Raji (cell line): ENCODE measurements around the gene KRTAP16-1.

Experiments
- POLR2A ChIP-seq: IDR thresholded peaks from 2 replicates; pipeline ENCODE4 v1.6.1; 2011; ENCODE audit warnings: low read depth, low read length, control low read depth; ENCODE audit not compliant: insufficient read depth

Gene KRTAP16-1

GRCh38 chr17:41334385-41335305 is 25.5 kb upstream of the KRTAP16-1 start:
- TF ChIP-seq POLR2A = no peak

DNA sequence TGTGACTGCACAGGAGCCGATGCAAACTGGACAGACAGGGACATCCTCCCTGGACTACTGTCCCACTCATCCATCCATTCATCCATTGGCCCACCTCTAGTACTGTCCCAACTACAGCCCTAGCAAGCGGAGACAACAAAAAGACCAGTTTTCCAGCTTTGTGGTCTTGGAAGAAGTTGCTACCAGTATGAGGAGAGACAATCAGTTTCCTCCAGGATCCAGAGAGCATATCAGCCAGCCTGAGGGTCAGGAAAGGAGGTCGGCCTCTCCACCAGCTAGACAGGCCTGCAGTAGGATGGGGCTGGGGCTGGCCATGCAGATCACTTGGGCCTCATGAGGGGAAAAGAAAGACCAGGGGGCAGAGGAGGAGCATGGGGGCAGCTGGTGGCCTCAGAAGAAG is 24.7 kb upstream of the KRTAP16-1 start:
- no peak for TF ChIP-seq POLR2A

- no peak for TF ChIP-seq POLR2A
Observed at GRCh38 chr17:41333098-41333497, 24.0 kb upstream of the KRTAP16-1 start.

- no peak for TF ChIP-seq POLR2A
Observed at GRCh38 chr17:41332239-41332638, 23.1 kb upstream of the KRTAP16-1 start.

DNA sequence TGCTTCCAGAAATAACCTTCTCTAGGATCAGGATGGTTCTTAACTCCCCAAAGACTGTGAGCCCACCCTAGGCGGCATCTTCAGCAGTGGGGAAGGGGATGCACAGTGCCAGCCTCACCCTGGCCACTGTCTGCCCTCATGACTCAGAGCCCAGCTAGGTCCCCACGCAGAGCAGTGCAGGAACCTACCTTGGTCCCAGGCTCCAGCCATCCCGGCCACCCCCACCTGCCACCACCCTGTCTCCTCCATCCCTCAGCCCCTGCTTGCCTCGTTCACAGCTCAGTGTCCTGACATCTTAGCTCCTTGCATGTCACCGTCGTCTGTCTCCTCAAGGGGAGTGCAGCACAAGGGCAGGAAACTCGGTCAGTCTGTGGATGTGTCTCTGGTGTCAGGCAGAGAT is 22.5 kb upstream of the KRTAP16-1 start:
- TF ChIP-seq POLR2A = no peak

DNA sequence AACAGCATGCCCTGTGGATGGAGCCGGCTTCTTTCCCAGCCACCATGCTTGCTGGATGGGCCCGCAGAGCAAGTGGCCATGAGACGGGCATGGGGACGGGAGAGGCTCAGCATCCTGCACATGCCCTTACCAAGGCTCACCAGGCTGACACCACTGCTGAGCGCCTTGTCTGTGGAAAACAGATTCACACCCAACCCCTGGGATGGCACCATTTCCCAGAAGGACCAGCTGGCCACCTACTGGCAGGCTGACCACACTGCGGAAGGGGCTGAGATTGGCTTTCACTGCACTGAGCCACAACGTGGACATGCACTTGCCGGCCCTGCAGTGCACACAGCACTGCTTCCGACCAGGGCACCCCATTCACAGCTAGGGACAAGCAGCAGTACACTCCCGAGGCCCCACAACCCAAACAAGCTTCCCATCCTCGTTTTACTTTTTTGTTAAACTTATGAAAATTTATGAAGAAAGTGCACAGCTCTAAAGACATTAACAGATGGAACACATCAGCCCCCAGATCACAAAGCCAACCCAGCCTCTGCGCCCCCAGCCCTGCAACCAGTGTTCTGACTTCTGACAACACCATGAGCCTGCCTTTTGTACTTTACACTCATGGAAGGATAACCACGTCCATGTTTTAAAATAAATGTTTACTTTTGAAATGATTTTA is 20.3 kb upstream of the KRTAP16-1 start:
- TF ChIP-seq POLR2A = no peak

DNA sequence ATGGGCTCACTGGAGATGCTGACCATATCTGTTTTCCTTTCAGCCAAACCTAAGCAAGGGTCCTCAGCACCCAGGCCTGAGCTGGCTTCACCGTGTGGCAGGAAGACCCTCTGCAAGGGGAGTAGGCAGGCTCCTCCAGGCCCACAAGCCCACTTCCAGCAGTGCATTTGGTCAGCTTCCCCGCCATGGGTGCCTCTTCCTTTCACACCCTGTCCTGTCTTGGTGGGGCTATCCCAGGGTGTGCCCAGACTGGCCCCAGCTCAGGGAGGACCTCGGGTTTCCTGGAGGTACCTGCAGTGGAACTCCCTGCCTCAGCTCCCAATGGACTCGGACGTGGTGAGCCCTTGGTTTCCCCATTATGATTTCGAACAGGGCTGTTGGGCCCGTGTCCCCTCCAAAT is 19.1 kb upstream of the KRTAP16-1 start:
- TF ChIP-seq POLR2A = no peak

- no peak for TF ChIP-seq POLR2A
Observed at GRCh38 chr17:41327411-41328120, 18.5 kb upstream of the KRTAP16-1 start.

- no peak for TF ChIP-seq POLR2A
Observed at GRCh38 chr17:41326173-41327145, 17.4 kb upstream of the KRTAP16-1 start.

GRCh38 chr17:41325611-41326010 is 16.5 kb upstream of the KRTAP16-1 start:
- no peak for TF ChIP-seq POLR2A

GRCh38 chr17:41325126-41325525 is 16.0 kb upstream of the KRTAP16-1 start:
- no peak for TF ChIP-seq POLR2A

DNA sequence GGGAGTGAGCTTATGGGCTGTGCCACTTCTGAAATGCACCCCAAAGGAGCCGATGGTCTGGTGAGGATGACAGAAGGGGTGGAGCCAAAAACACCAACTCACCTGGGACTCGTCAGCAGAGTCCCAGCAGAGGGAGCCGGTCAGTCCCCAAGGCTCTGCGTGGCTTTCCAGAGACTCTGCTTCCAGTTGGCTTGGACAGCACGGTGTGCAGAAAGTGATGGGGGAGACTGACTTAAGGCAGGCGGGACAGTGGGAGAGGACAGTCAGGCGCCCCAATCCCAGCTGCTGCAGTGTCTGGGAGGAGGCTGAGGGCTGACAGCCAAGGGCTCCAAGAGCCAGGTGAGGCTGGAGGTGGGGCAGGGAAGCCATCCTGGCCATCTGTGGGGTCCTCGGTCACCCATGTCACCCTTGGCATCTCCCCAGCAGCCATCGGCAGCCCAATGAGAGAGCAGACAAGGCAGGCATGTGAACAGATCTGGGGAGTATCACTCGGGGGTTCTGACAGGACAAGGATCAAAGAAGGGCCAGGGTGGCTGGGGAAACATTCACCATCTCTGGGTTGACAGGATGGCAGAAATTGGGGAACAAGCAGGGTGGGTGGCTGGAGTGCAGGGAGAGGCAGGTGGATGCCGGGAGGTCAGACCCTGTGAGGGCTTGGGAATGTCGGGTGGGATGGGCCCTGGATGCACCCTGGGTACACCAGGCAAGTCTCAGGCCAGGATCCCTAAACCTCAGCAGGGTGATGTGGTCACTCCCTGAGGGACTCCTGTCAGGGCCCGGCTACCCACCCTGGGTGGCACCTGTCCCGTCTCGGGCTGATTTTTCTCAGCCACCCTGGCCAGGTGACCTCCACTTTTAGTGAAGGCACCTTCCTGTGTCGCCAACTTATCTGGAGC is 15.3 kb upstream of the KRTAP16-1 start:
- no peak for TF ChIP-seq POLR2A
